ENCODE data around the gene DUSP9.

The DUSP9 gene

DNA sequence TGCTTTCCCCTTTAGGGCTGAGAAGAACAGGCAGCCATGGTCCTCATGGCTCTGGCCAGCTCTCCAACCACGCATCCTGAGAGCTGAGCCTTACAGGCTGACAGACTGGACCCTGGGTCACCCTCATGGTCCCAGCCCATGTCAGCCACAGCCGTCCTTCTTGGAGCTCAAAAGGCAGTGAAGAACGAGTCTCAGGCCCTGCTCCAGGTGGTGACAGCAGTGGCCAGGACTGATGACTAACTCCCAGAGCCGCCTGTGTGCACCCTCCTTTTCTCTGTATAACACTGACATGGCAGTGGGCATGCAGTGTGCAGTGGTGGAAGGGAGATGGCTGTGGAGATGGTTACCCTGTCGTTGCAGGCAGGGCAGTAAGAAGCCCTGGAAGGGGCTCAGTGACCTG lies 10.3 kb upstream of the DUSP9 start:
- TF ChIP-seq, protein P1, sequence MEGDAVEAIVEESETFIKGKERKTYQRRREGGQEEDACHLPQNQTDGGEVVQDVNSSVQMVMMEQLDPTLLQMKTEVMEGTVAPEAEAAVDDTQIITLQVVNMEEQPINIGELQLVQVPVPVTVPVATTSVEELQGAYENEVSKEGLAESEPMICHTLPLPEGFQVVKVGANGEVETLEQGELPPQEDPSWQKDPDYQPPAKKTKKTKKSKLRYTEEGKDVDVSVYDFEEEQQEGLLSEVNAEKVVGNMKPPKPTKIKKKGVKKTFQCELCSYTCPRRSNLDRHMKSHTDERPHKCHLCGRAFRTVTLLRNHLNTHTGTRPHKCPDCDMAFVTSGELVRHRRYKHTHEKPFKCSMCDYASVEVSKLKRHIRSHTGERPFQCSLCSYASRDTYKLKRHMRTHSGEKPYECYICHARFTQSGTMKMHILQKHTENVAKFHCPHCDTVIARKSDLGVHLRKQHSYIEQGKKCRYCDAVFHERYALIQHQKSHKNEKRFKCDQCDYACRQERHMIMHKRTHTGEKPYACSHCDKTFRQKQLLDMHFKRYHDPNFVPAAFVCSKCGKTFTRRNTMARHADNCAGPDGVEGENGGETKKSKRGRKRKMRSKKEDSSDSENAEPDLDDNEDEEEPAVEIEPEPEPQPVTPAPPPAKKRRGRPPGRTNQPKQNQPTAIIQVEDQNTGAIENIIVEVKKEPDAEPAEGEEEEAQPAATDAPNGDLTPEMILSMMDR (IDR thresholded peaks at IDR 0.05): no peak
- H3K4me1 Mint-ChIP-seq: peaks cover 24% of the 10 kb centered on the region
- H3K4me3 Mint-ChIP-seq: no peak overlapping the region
- no peaks in the 10 kb centered on the region for H3K36me3 Mint-ChIP-seq (ENCODE audit: low read depth)
- H3K27me3 Mint-ChIP-seq (ENCODE audit: low read depth, poor library complexity): peaks cover 19% of the 10 kb centered on the region
- peaks cover 40% of the 10 kb centered on the region for H3K9me3 Mint-ChIP-seq
- H3K27ac Mint-ChIP-seq: no peak overlapping the region
- DNase-seq: no peak

GRCh38 chrX:153637121-153638040 lies 9.6 kb upstream of the DUSP9 start:
- Mint-ChIP-seq H3K36me3 (ENCODE audit: low read depth) (no peaks in the 10 kb centered on the region), H3K4me3 (no peak overlapping the region), H3K27ac (peak overlapping the region; percentile 32), H3K27me3 (ENCODE audit: low read depth, poor library complexity) (peaks cover 14% of the 10 kb centered on the region), H3K4me1 (peaks cover 25% of the 10 kb centered on the region), H3K9me3 (peaks cover 34% of the 10 kb centered on the region)
- DNase-seq: no peak
- TF ChIP-seq, protein P1 (IDR thresholded peaks at IDR 0.05): no peak

DNA sequence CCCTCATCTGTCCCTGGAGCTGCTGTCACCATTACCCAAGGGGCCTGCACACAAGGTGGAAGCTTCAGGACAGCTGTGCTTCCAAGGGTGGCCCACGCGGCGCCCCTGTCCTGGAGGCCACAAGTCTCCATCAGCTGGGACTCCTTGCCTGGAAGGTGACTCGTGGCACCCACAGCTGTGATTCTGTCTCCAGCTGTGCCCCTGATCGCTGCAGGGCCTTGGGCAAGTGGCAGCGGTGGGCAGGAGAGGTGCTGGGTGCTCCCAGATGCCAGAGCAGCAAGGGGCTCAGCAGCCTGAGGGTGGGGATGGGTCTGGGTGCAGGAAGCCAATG lies 9.0 kb upstream of the DUSP9 start:
- Mint-ChIP-seq H3K27ac (no peak overlapping the region), H3K4me3 (no peak overlapping the region), H3K36me3 (ENCODE audit: low read depth) (no peaks in the 10 kb centered on the region), H3K4me1 (peaks cover 29% of the 10 kb centered on the region), H3K27me3 (ENCODE audit: low read depth, poor library complexity) (peaks cover 18% of the 10 kb centered on the region), H3K9me3 (peaks cover 34% of the 10 kb centered on the region)
- TF ChIP-seq, protein P1 (IDR thresholded peaks at IDR 0.05): no peak
- DNase-seq: no peak

GRCh38 chrX:153638436-153639176 lies 8.4 kb upstream of the DUSP9 start:
- Mint-ChIP-seq H3K4me3 (no peak overlapping the region), H3K36me3 (ENCODE audit: low read depth) (no peaks in the 10 kb centered on the region), H3K27me3 (ENCODE audit: low read depth, poor library complexity) (peaks cover 23% of the 10 kb centered on the region), H3K9me3 (peaks cover 34% of the 10 kb centered on the region), H3K27ac (no peak overlapping the region), H3K4me1 (peaks cover 30% of the 10 kb centered on the region)
- no peak for DNase-seq
- TF ChIP-seq, protein P1 (IDR thresholded peaks at IDR 0.05): no peak

DNA sequence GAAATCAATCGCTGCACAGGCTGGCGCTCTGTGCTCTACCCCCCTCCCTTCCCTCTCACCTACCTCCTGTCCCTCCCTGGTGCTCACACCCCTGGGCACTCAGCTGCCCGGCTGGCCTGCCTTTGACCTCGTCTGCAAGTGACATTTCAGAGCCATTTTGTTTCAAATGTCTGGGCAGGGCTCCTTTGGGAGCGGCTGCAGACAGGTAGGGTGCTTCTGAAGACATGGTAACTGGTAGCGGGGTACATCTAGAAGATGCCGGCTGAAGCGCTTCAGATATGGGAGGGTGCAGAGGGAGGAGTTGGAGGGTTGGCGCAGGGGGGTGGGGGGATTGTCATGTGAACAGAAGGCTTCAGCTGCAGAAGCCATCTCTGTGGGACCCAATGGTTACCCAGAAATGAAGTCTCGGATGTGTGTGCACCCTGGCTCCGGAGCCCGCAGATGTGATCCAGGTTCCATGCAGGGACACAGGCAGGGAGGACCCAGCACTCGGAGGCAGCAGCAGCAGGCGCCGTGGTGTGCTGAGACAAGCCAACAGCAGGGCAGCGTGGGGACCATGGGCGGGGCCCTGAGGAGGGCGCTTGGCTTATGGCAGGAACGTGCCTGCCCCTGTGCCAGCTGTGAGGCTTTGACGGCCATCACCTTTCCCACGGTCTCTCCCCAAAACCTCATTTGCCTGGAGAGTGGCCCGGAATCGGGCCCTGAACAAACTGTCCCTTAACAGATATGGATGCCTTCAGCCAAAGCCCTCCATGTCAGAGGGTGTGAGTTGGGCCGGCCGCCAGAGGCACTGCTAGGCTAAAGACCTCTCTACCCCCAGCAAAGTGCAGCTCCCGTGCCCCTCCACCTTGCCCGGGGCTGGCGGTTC lies 7.6 kb upstream of the DUSP9 start:
- H3K4me1 Mint-ChIP-seq: peaks cover 28% of the 10 kb centered on the region
- peaks cover 28% of the 10 kb centered on the region for H3K27me3 Mint-ChIP-seq (ENCODE audit: low read depth, poor library complexity)
- H3K36me3 Mint-ChIP-seq (ENCODE audit: low read depth): no peaks in the 10 kb centered on the region
- H3K9me3 Mint-ChIP-seq: peaks cover 32% of the 10 kb centered on the region
- no peak overlapping the region for H3K27ac Mint-ChIP-seq
- DNase-seq: no peak
- TF ChIP-seq, protein P1 (IDR thresholded peaks at IDR 0.05): no peak
- no peak overlapping the region for H3K4me3 Mint-ChIP-seq
